B cell (primary cell): Measurements from ENCODE around the gene FAM8A1. TPM values are rescaled to one million over a fixed set of nuclear protein-coding genes. Genes with fewer than 3 reads are reported as not detected.

ENCODE experiments used
- ATAC-seq: fragments of 200-7000 bp; cut with Tn5 transposase; one replicate; pipeline ENCODE4 v1.10.0; 2021; ENCODE audit warnings: low read depth, mild to moderate bottlenecking, moderate number of reproducible peaks, moderate library complexity
- CTCF ChIA-PET: fragments of 350-600 bp; sonication (Branson Sonifier 250); formaldehyde crosslinking; loops from one replicate; lab custom pipeline; 2021; ENCODE audit warnings: antibody characterized with exemption, inconsistent platforms; lab: Charles Lee
- POLR2A ChIA-PET: fragments of 350-600 bp; sonication (Branson Sonifier 250); formaldehyde crosslinking; loops from one replicate; lab custom pipeline; 2021; ENCODE audit warnings: antibody characterized with exemption; lab: Charles Lee
- DNase-seq: peaks from one replicate; pipeline ENCODE4 v3.0.0; 2013
- H2AFZ ChIP-seq: 2 replicates; pipeline ENCODE4 v1.6.1; 2012; ENCODE audit warnings: mild to moderate bottlenecking, low read depth, low read length; ENCODE audit not compliant: insufficient read depth, poor library complexity, severe bottlenecking
- H3K27ac ChIP-seq, 2 donors: 1 replicate in 1 of 2; 2 replicates in 1 of 2; pipeline ENCODE4 v1.5.1; 2012 to 2013; ENCODE audit warnings: low read length in 2 of 2, mild to moderate bottlenecking in 2 of 2, moderate library complexity in 1 of 2
- H3K27me3 ChIP-seq, 4 experiments: fragments of 200-600 bp in 1 of 4; sonication (generic) in 1 of 4; replicated peaks in 1 of 4; 1 replicate in 2 of 4; 2 replicates in 2 of 4; pipeline versions ENCODE4 v1.6.1 to v1.7.0; 2013 to 2016; ENCODE audit warnings: low read length in 3 of 4, mild to moderate bottlenecking in 2 of 4, mixed read lengths in 1 of 4, moderate library complexity in 1 of 4; ENCODE audit not compliant: insufficient read depth in 4 of 4, control insufficient read depth in 3 of 4; ENCODE audit errors: control extremely low read depth in 1 of 4
- H3K36me3 ChIP-seq, 2 experiments: replicated peaks in 1 of 2; 1 replicate in 1 of 2; 2 replicates in 1 of 2; pipeline versions ENCODE4 v1.6.1 to v1.7.1; 2013; ENCODE audit warnings: low read length in 1 of 2; ENCODE audit not compliant: insufficient read depth in 2 of 2, control insufficient read depth in 1 of 2; ENCODE audit errors: control extremely low read depth in 1 of 2, extremely low read depth in 1 of 2
- H3K4me1 ChIP-seq, 2 donors: fragments of 200-600 bp in 1 of 2; sonication (generic) in 1 of 2; 1 replicate in 1 of 2; 2 replicates in 1 of 2; pipeline versions ENCODE4 v1.5.1 to v1.6.1; 2013 to 2017; ENCODE audit warnings: low read length in 2 of 2; ENCODE audit not compliant: control insufficient read depth in 2 of 2, insufficient read depth in 2 of 2
- H3K4me2 ChIP-seq: replicated peaks from 2 replicates; pipeline ENCODE3; 2012; ENCODE audit warnings: mild to moderate bottlenecking, low read depth, low read length; ENCODE audit not compliant: poor library complexity, severe bottlenecking
- H3K4me3 ChIP-seq, 5 experiments: fragments of 200-600 bp in 1 of 5; sonication (generic) in 1 of 5; 1 replicate in 3 of 5; 2 replicates in 2 of 5; pipeline versions ENCODE4 v1.5.1 to v1.7.0; 2011 to 2016; ENCODE audit warnings: low read length in 4 of 5, mild to moderate bottlenecking in 4 of 5, low read depth in 2 of 5, control low read depth in 1 of 5, moderate library complexity in 1 of 5; ENCODE audit not compliant: insufficient read depth in 1 of 5; ENCODE audit errors: control extremely low read depth in 1 of 5, extremely low read depth in 1 of 5
- H3K79me2 ChIP-seq: fragments of 200-600 bp; sonication (generic); one replicate; pipeline ENCODE4 v1.6.0; 2016; ENCODE audit warnings: low read length; ENCODE audit not compliant: control insufficient read depth, insufficient read depth
- H3K9ac ChIP-seq: fragments of 200-600 bp; sonication (generic); 2 replicates; pipeline ENCODE4 v1.6.1; 2017; ENCODE audit warnings: mild to moderate bottlenecking, low read length, moderate library complexity
- H3K9me3 ChIP-seq, 3 donors: one replicate each; pipeline versions ENCODE4 v1.6.1 to v1.7.1; 2013; ENCODE audit warnings: low read length in 2 of 3; ENCODE audit not compliant: control insufficient read depth in 2 of 3, insufficient read depth in 1 of 3; ENCODE audit errors: control extremely low read depth in 1 of 3
- H4K20me1 ChIP-seq: 2 replicates; pipeline ENCODE4 v1.6.0; 2012; ENCODE audit warnings: mild to moderate bottlenecking, low read length; ENCODE audit not compliant: insufficient read depth, control insufficient read depth, poor library complexity, severe bottlenecking
- H3K27ac Mint-ChIP-seq: one replicate; pipeline ENCODE4 v1.8.0; 2021; ENCODE audit warnings: mixed read lengths
- H3K27me3 Mint-ChIP-seq: one replicate; pipeline ENCODE4 v1.8.0; 2021; ENCODE audit warnings: mixed read lengths
- H3K4me1 Mint-ChIP-seq: one replicate; pipeline ENCODE4 v1.8.0; 2021; ENCODE audit warnings: mixed read lengths
- H3K4me3 Mint-ChIP-seq: one replicate; pipeline ENCODE4 v1.8.0; 2021; ENCODE audit warnings: mixed read lengths
- H3K9me3 Mint-ChIP-seq: one replicate; pipeline ENCODE4 v1.8.0; 2022; ENCODE audit warnings: mixed read lengths; ENCODE audit not compliant: insufficient read depth
- EZH2 ChIP-seq: IDR thresholded peaks from 2 replicates; pipeline ENCODE4 v1.6.1; 2012; ENCODE audit warnings: borderline replicate concordance, low read depth, mild to moderate bottlenecking, moderate library complexity, low read length; ENCODE audit not compliant: insufficient read depth, poor library complexity, severe bottlenecking
- WGBS: methylation state at CpG from one replicate; pipeline ENCODE4 v1.1.5; 2013; ENCODE audit warnings: missing lambda C conversion rate; ENCODE audit not compliant: insufficient coverage; 5-methylcytosine and 5-hydroxymethylcytosine counted together
- intact Hi-C: fragments of 100-400 bp; cut with micrococcal nuclease; formaldehyde crosslinking; loops from one replicate; pipeline ENCODE4 v1.10.0; 2022
- polyA plus RNA-seq: library from polyadenylated mRNA; depleted of rRNA; stranded (reverse); fragments of >200 nt; gene quantifications from 2 replicates; pipeline ENCODE4 v1.2.3, GENCODE V29; 2012
- total RNA-seq, 2 donors: library from RNA; stranded (reverse); fragments of 120-200 nt in 1 of 2; gene quantifications; 1 replicate in 1 of 2; 2 replicates in 1 of 2; pipeline versions ENCODE4 v1.2.3 to v1.2.4, GENCODE V29; 2013 to 2022
- TF ChIP-seq, protein P1 (sequence below): fragments of 200-600 bp; IDR thresholded peaks from one replicate; pipeline ENCODE4 v1.8.0; 2022; ENCODE audit warnings: antibody characterized with exemption, mild to moderate bottlenecking

FAM8A1 gene
- total and polyA plus RNA-seq, 2 donors (not counting 1 experiment from before 2014, with no cell fraction given) = 4.6 to 7.0 TPM

GRCh38 chr6:17653198-17653882 lies 53.2 kb downstream of the FAM8A1 start:
- 75% methylated on average over 3 of the region's 5 CpGs for WGBS
- no peak for TF ChIP-seq EZH2
- TF ChIP-seq, protein P1, sequence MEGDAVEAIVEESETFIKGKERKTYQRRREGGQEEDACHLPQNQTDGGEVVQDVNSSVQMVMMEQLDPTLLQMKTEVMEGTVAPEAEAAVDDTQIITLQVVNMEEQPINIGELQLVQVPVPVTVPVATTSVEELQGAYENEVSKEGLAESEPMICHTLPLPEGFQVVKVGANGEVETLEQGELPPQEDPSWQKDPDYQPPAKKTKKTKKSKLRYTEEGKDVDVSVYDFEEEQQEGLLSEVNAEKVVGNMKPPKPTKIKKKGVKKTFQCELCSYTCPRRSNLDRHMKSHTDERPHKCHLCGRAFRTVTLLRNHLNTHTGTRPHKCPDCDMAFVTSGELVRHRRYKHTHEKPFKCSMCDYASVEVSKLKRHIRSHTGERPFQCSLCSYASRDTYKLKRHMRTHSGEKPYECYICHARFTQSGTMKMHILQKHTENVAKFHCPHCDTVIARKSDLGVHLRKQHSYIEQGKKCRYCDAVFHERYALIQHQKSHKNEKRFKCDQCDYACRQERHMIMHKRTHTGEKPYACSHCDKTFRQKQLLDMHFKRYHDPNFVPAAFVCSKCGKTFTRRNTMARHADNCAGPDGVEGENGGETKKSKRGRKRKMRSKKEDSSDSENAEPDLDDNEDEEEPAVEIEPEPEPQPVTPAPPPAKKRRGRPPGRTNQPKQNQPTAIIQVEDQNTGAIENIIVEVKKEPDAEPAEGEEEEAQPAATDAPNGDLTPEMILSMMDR = no peak
- H3K27ac Mint-ChIP-seq = no peak overlapping the region
- H3K4me3 ChIP-seq = no peak overlapping the region
- no peaks in the 10 kb centered on the region for H3K27me3 ChIP-seq
- H3K27ac ChIP-seq = no peak overlapping the region
- ATAC-seq (no peak), DNase-seq (no peak)
- intact Hi-C loops = no loop called here
- H2AFZ ChIP-seq = no peak overlapping the region
- H3K4me2 ChIP-seq = no peak overlapping the region
- H4K20me1 ChIP-seq = peaks cover 27% of the 10 kb centered on the region
- ChIA-PET CTCF (interaction anchor here (0.9 kb wide), 1 partner anchor 16 kb away, joined by 5 read pairs; no protein-coding TSS in a partner anchor), POLR2A (no interaction called here)
- H3K9ac ChIP-seq = no peak overlapping the region
- no peak overlapping the region for H3K4me3 Mint-ChIP-seq
- no peaks in the 10 kb centered on the region for H3K4me1 ChIP-seq
- peaks cover 3% of the 10 kb centered on the region for H3K4me1 Mint-ChIP-seq
- peaks cover 22% of the 10 kb centered on the region for H3K79me2 ChIP-seq
- peaks cover 8 to 54% of the 10 kb centered on the region in 2 experiments for H3K36me3 ChIP-seq
- no peaks in the 10 kb centered on the region for H3K27me3 Mint-ChIP-seq
- H3K9me3 ChIP-seq = no peaks in the 10 kb centered on the region
- no peaks in the 10 kb centered on the region for H3K9me3 Mint-ChIP-seq

DNA sequence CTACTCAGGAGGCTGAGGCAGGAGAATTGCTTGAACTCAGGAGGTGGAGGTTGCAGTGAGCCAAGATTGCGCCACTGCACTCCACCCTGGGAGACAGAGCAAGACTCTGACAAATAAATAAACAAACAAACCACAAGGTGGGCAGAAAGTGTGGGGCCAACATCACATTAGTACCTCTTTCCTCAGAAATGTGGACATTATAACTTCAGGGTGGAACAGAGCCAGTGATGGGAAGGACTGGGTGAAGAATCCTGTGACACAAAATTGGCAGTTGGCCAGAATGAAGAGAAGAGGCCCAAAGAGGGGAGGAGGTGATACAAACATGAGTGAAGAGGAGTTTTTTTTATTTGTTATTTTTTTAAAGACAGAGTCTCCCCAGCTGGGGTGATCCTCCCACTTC lies 56.0 kb downstream of the FAM8A1 start:
- ChIA-PET POLR2A (no interaction called here), CTCF (interaction anchor here (2.0 kb wide), 1 partner anchor 149 kb away, joined by 4 read pairs; no protein-coding TSS in a partner anchor)
- Histone ChIP-seq H3K79me2 (peaks cover 26% of the 10 kb centered on the region), H2AFZ (no peak overlapping the region), H4K20me1 (peaks cover 23% of the 10 kb centered on the region), H3K9me3 (no peaks in the 10 kb centered on the region), H3K27ac (no peak overlapping the region), H3K4me3 (no peak overlapping the region), H3K4me1 (no peaks in the 10 kb centered on the region), H3K9ac (no peak overlapping the region), H3K4me2 (no peak overlapping the region), H3K27me3 (no peaks in the 10 kb centered on the region), H3K36me3 (peaks cover 1 to 64% of the 10 kb centered on the region in 2 experiments)
- TF ChIP-seq, protein P1 = no peak
- TF ChIP-seq EZH2 = no peak
- WGBS = no CpG with 5 or more reads among the region's 1 CpG
- no peaks in the 10 kb centered on the region for H3K4me1 Mint-ChIP-seq
- no peak for DNase-seq
- H3K9me3 Mint-ChIP-seq = no peaks in the 10 kb centered on the region
- ATAC-seq = no peak
- no peak overlapping the region for H3K27ac Mint-ChIP-seq
- intact Hi-C loops = no loop called here
- H3K4me3 Mint-ChIP-seq = no peak overlapping the region
- H3K27me3 Mint-ChIP-seq = no peaks in the 10 kb centered on the region
